Neuron (in vitro differentiated cells): Measurements from ENCODE around the gene VWA3B.
"Not testable (repeated sequence)": the region's sequence is repeated elsewhere in the genome, so short reads cannot be mapped to it uniquely, and the experiment has no call there.

Experiments
- H2AFZ ChIP-seq: one replicate; pipeline ENCODE4 v1.6.1; 2013; ENCODE audit warnings: low read depth, mild to moderate bottlenecking, inconsistent platforms, low read length, moderate library complexity
- H3K27me3 ChIP-seq: one replicate; pipeline ENCODE4 v1.6.1; 2013; ENCODE audit warnings: low read length; ENCODE audit not compliant: insufficient read depth
- H3K36me3 ChIP-seq: one replicate; pipeline ENCODE4 v1.6.1; 2013; ENCODE audit warnings: low read length; ENCODE audit not compliant: insufficient read depth
- H3K4me1 ChIP-seq: one replicate; pipeline ENCODE4 v1.6.1; 2013; ENCODE audit warnings: low read length; ENCODE audit not compliant: insufficient read depth
- H3K4me3 ChIP-seq: 2 replicates; pipeline ENCODE4 v1.5.1; 2013; ENCODE audit warnings: mild to moderate bottlenecking, low read length, moderate library complexity
- H3K9me3 ChIP-seq: one replicate; pipeline ENCODE4 v1.6.1; 2013; ENCODE audit warnings: low read length

The VWA3B gene

GRCh38 chr2:98258906-98259305 lies 171.9 kb downstream of the VWA3B start:
- H3K9me3 ChIP-seq = peaks cover 2% of the 10 kb centered on the region
- H3K27me3 ChIP-seq = no peaks in the 10 kb centered on the region
- H3K4me3 ChIP-seq = no peak overlapping the region
- no peaks in the 10 kb centered on the region for H3K4me1 ChIP-seq
- H2AFZ ChIP-seq = no peak overlapping the region
- no peaks in the 10 kb centered on the region for H3K36me3 ChIP-seq

GRCh38 chr2:98263362-98263761 lies 176.4 kb downstream of the VWA3B start:
- Histone ChIP-seq H3K4me1 (no peaks in the 10 kb centered on the region), H3K27me3 (no peaks in the 10 kb centered on the region), H2AFZ (no peak overlapping the region), H3K36me3 (no peaks in the 10 kb centered on the region), H3K9me3 (peaks cover 2% of the 10 kb centered on the region), H3K4me3 (no peak overlapping the region)

- not testable (repeated sequence) for H3K36me3 ChIP-seq, H2AFZ ChIP-seq, H3K9me3 ChIP-seq, H3K4me1 ChIP-seq, H3K4me3 ChIP-seq, H3K27me3 ChIP-seq
These were observed 181.3 kb downstream of the VWA3B start for GRCh38 chr2:98268225-98268624.

- H3K4me3 ChIP-seq = no peak overlapping the region
- H3K9me3 ChIP-seq = no peaks in the 10 kb centered on the region
- no peaks in the 10 kb centered on the region for H3K27me3 ChIP-seq
- H3K36me3 ChIP-seq = no peaks in the 10 kb centered on the region
- peaks cover 3% of the 10 kb centered on the region for H3K4me1 ChIP-seq
- no peak overlapping the region for H2AFZ ChIP-seq
These were observed 182.3 kb downstream of the VWA3B start for GRCh38 chr2:98269274-98269673.

- Histone ChIP-seq H3K4me3 (no peak overlapping the region), H3K27me3 (no peaks in the 10 kb centered on the region), H3K9me3 (no peaks in the 10 kb centered on the region), H3K36me3 (no peaks in the 10 kb centered on the region), H2AFZ (no peak overlapping the region), H3K4me1 (peaks cover 3% of the 10 kb centered on the region)
These were observed 182.9 kb downstream of the VWA3B start for GRCh38 chr2:98269830-98270229.

GRCh38 chr2:98277162-98277859 lies 190.3 kb downstream of the VWA3B start:
- Histone ChIP-seq H3K36me3 (no peaks in the 10 kb centered on the region), H3K4me3 (no peak overlapping the region), H3K9me3 (peaks cover 9% of the 10 kb centered on the region), H3K27me3 (peaks cover 3% of the 10 kb centered on the region), H3K4me1 (peaks cover 2% of the 10 kb centered on the region), H2AFZ (no peak overlapping the region)

- peaks cover 9% of the 10 kb centered on the region for H3K9me3 ChIP-seq
- H3K36me3 ChIP-seq = no peaks in the 10 kb centered on the region
- peaks cover 3% of the 10 kb centered on the region for H3K27me3 ChIP-seq
- H3K4me3 ChIP-seq = no peak overlapping the region
- H2AFZ ChIP-seq = no peak overlapping the region
- H3K4me1 ChIP-seq = peaks cover 2% of the 10 kb centered on the region
These were observed 191.1 kb downstream of the VWA3B start for GRCh38 chr2:98278074-98278473.

GRCh38 chr2:98280376-98281102 lies 193.6 kb downstream of the VWA3B start:
- H3K36me3 ChIP-seq = no peaks in the 10 kb centered on the region
- peaks cover 9% of the 10 kb centered on the region for H3K9me3 ChIP-seq
- no peak overlapping the region for H2AFZ ChIP-seq
- no peak overlapping the region for H3K4me3 ChIP-seq
- H3K4me1 ChIP-seq = peaks cover 2% of the 10 kb centered on the region
- peaks cover 3% of the 10 kb centered on the region for H3K27me3 ChIP-seq

- H2AFZ ChIP-seq = no peak overlapping the region
- no peak overlapping the region for H3K4me3 ChIP-seq
- no peaks in the 10 kb centered on the region for H3K36me3 ChIP-seq
- H3K9me3 ChIP-seq = peaks cover 9% of the 10 kb centered on the region
- H3K4me1 ChIP-seq = peaks cover 2% of the 10 kb centered on the region
- H3K27me3 ChIP-seq = no peaks in the 10 kb centered on the region
These were observed 194.6 kb downstream of the VWA3B start for GRCh38 chr2:98281607-98282006.

GRCh38 chr2:98282109-98282508 lies 195.1 kb downstream of the VWA3B start:
- no peak overlapping the region for H3K4me3 ChIP-seq
- H3K27me3 ChIP-seq = no peaks in the 10 kb centered on the region
- H2AFZ ChIP-seq = no peak overlapping the region
- H3K9me3 ChIP-seq = peaks cover 9% of the 10 kb centered on the region
- H3K36me3 ChIP-seq = no peaks in the 10 kb centered on the region
- peaks cover 2% of the 10 kb centered on the region for H3K4me1 ChIP-seq

- no peaks in the 10 kb centered on the region for H3K27me3 ChIP-seq
- H2AFZ ChIP-seq = no peak overlapping the region
- H3K4me1 ChIP-seq = peaks cover 3% of the 10 kb centered on the region
- no peak overlapping the region for H3K4me3 ChIP-seq
- H3K36me3 ChIP-seq = no peaks in the 10 kb centered on the region
- H3K9me3 ChIP-seq = peaks cover 2% of the 10 kb centered on the region
These were observed 206.1 kb downstream of the VWA3B start for GRCh38 chr2:98293030-98293429.

- H3K27me3 ChIP-seq = no peaks in the 10 kb centered on the region
- H3K9me3 ChIP-seq = peaks cover 2% of the 10 kb centered on the region
- no peaks in the 10 kb centered on the region for H3K36me3 ChIP-seq
- peaks cover 11% of the 10 kb centered on the region for H3K4me1 ChIP-seq
- H2AFZ ChIP-seq = no peak overlapping the region
- no peak overlapping the region for H3K4me3 ChIP-seq
These were observed 207.1 kb downstream of the VWA3B start for GRCh38 chr2:98293931-98294687.

- Histone ChIP-seq H3K27me3 (no peaks in the 10 kb centered on the region), H2AFZ (no peak overlapping the region), H3K4me1 (peaks cover 11% of the 10 kb centered on the region), H3K36me3 (no peaks in the 10 kb centered on the region), H3K9me3 (peaks cover 2% of the 10 kb centered on the region), H3K4me3 (no peak overlapping the region)
These were observed 207.7 kb downstream of the VWA3B start for GRCh38 chr2:98294711-98295110.
